Brain microvascular endothelial cell (primary cell): ENCODE measurements around the gene SHISAL1.

Source experiments
- DNase-seq: peaks from one replicate; pipeline ENCODE4 v3.0.0-alpha.2; 2020
- H3K27ac ChIP-seq: fragments of 250-450 bp; sonication (Bioruptor Pico); 2 replicates; pipeline ENCODE4 v1.5.1; 2020; ENCODE audit warnings: mild to moderate bottlenecking, moderate library complexity
- H3K27me3 ChIP-seq: fragments of 250-450 bp; sonication (Bioruptor Pico); replicated peaks from 2 replicates; pipeline ENCODE4 v1.5.1; 2020; ENCODE audit warnings: mild to moderate bottlenecking
- H3K36me3 ChIP-seq: fragments of 250-450 bp; sonication (Bioruptor Pico); replicated peaks from 2 replicates; pipeline ENCODE4 v1.5.1; 2020; ENCODE audit warnings: mild to moderate bottlenecking
- H3K4me3 ChIP-seq: 2 replicates; pipeline ENCODE4 v1.5.1; 2011; ENCODE audit warnings: low read depth, mild to moderate bottlenecking, control low read depth, low read length, moderate library complexity
- CTCF ChIP-seq: IDR thresholded peaks from 2 replicates; pipeline ENCODE4 v1.5.1; 2011; ENCODE audit warnings: low read depth, mild to moderate bottlenecking, moderate library complexity, low read length, control low read depth, inconsistent platforms; ENCODE audit errors: missing control alignments
- in situ Hi-C: cut with HindIII; loops from 2 replicates; pipeline ENCODE4 v1.10.0; 2017; ENCODE audit warnings: low sequenced_read_pairs, low pct_ligation_motif_present

Gene SHISAL1

GRCh38 chr22:44200855-44201550 lies 111.7 kb downstream of the SHISAL1 start:
- H3K27me3 ChIP-seq = no peaks in the 10 kb centered on the region
- H3K27ac ChIP-seq = no peak overlapping the region
- DNase-seq = no peak
- H3K4me3 ChIP-seq = no peak overlapping the region
- no peak for TF ChIP-seq CTCF
- no peaks in the 10 kb centered on the region for H3K36me3 ChIP-seq
- in situ Hi-C loops = no loop called here

GRCh38 chr22:44200451-44200850 lies 112.3 kb downstream of the SHISAL1 start:
- in situ Hi-C loops = no loop called here
- no peaks in the 10 kb centered on the region for H3K36me3 ChIP-seq
- no peak for TF ChIP-seq CTCF

GRCh38 chr22:44199866-44200265 lies 112.9 kb downstream of the SHISAL1 start:
- DNase-seq = no peak
- Histone ChIP-seq H3K36me3 (no peaks in the 10 kb centered on the region), H3K27ac (no peak overlapping the region), H3K4me3 (no peak overlapping the region), H3K27me3 (no peaks in the 10 kb centered on the region)
- in situ Hi-C loops = no loop called here
- TF ChIP-seq CTCF = no peak

More at GRCh38 chr22:44200451-44200850, 112.3 kb downstream of the SHISAL1 start:
- DNase-seq = no peak
- no peaks in the 10 kb centered on the region for H3K27me3 ChIP-seq
- no peak overlapping the region for H3K27ac ChIP-seq
- H3K4me3 ChIP-seq = no peak overlapping the region

GRCh38 chr22:44199164-44199563 lies 113.6 kb downstream of the SHISAL1 start:
- in situ Hi-C loops = no loop called here
- no peak for TF ChIP-seq CTCF
- Histone ChIP-seq H3K4me3 (no peak overlapping the region), H3K27ac (no peak overlapping the region), H3K36me3 (no peaks in the 10 kb centered on the region), H3K27me3 (no peaks in the 10 kb centered on the region)
- no peak for DNase-seq

GRCh38 chr22:44197271-44197670 lies 115.5 kb downstream of the SHISAL1 start:
- in situ Hi-C loops = no loop called here
- no peak for DNase-seq
- Histone ChIP-seq H3K27me3 (no peaks in the 10 kb centered on the region), H3K27ac (no peak overlapping the region), H3K4me3 (no peak overlapping the region), H3K36me3 (no peaks in the 10 kb centered on the region)
- TF ChIP-seq CTCF = no peak

- in situ Hi-C loops = no loop called here
- H3K36me3 ChIP-seq = no peaks in the 10 kb centered on the region
- no peak overlapping the region for H3K27ac ChIP-seq
- no peak overlapping the region for H3K4me3 ChIP-seq
- no peak for TF ChIP-seq CTCF
- no peak for DNase-seq
- H3K27me3 ChIP-seq = no peaks in the 10 kb centered on the region
Measured at GRCh38 chr22:44196731-44197131, 116.0 kb downstream of the SHISAL1 start.
